HG03139 (cell line): Measurements from ENCODE around the gene AQP5.

ENCODE experiments used
- ATAC-seq: cut with Tn5 transposase; IDR thresholded peaks from one replicate; pipeline ENCODE4 v1.9.1; 2021; ENCODE audit not compliant: unreplicated experiment

AQP5 gene

GRCh38 chr12:49963976-49964815 is 2.5 kb downstream of the AQP5 start:
- no peak for ATAC-seq

- no peak for ATAC-seq
Observed at GRCh38 chr12:49964849-49965624, 3.4 kb downstream of the AQP5 start.

- ATAC-seq: no peak
Observed at GRCh38 chr12:49965836-49966235, 4.2 kb downstream of the AQP5 start.

- no peak for ATAC-seq
Observed at GRCh38 chr12:49966511-49967041, 4.9 kb downstream of the AQP5 start.

- ATAC-seq: no peak
Observed at GRCh38 chr12:49967042-49967776, 5.5 kb downstream of the AQP5 start.

- ATAC-seq: no peak
Observed at GRCh38 chr12:49967777-49968250, 6.1 kb downstream of the AQP5 start.

GRCh38 chr12:49968471-49968870 is 6.8 kb downstream of the AQP5 start:
- no peak for ATAC-seq

GRCh38 chr12:49969027-49969426 is 7.4 kb downstream of the AQP5 start:
- ATAC-seq: no peak

- no peak for ATAC-seq
Observed at GRCh38 chr12:49969651-49970429, 8.2 kb downstream of the AQP5 start.

- ATAC-seq: no peak
Observed at GRCh38 chr12:49970658-49971057, 9.0 kb downstream of the AQP5 start.

GRCh38 chr12:49971141-49971540 is 9.5 kb downstream of the AQP5 start:
- ATAC-seq: no peak

GRCh38 chr12:49972129-49972528 is 10.5 kb downstream of the AQP5 start:
- ATAC-seq: no peak

GRCh38 chr12:49972641-49973360 is 11.1 kb downstream of the AQP5 start, which contains the start of gene AQP6:
Gene AQP6, plus strand, starts transcription at chr12:49972947. Its CDS starts 227 bp downstream, at chr12:49973174.
- ATAC-seq: no peak

GRCh38 chr12:49973361-49973830 is 11.7 kb downstream of the AQP5 start:
- no peak for ATAC-seq

- ATAC-seq: no peak
Observed at GRCh38 chr12:49974231-49974675, 12.6 kb downstream of the AQP5 start.

- no peak for ATAC-seq
Observed at GRCh38 chr12:49974677-49975317, 13.1 kb downstream of the AQP5 start.

GRCh38 chr12:49975318-49975761 is 13.7 kb downstream of the AQP5 start:
- no peak for ATAC-seq

- ATAC-seq: no peak
Observed at GRCh38 chr12:49976557-49976956, 14.9 kb downstream of the AQP5 start.

GRCh38 chr12:49978125-49978524 is 16.5 kb downstream of the AQP5 start:
- no peak for ATAC-seq
